HepG2 (cell line): ENCODE measurements around the gene MRPS5. TPM values are rescaled to one million over a fixed set of nuclear protein-coding genes. Genes with fewer than 3 reads are reported as not detected.

Experiments
- BCL6 ChIP-seq: IDR thresholded peaks from 2 replicates; pipeline ENCODE4 v1.6.1; 2016; ENCODE audit warnings: missing genetic modification reagents, missing compliant biosample characterization
- GRHL1 ChIP-seq: sonication (generic); formaldehyde crosslinking; conservative IDR thresholded peaks from 2 replicates; pipeline ENCODE4 v1.8.0; 2022; ENCODE audit warnings: missing genetic modification reagents
- KDM1A ChIP-seq: IDR thresholded peaks from 2 replicates; pipeline ENCODE4 v1.6.1; 2016; ENCODE audit warnings: missing compliant biosample characterization
- LBX2 ChIP-seq: sonication (generic); formaldehyde crosslinking; IDR thresholded peaks from 2 replicates; pipeline ENCODE4 v1.5.0; 2020; ENCODE audit warnings: missing genetic modification reagents, mild to moderate bottlenecking, borderline replicate concordance
- POLR2AphosphoS2 ChIP-seq: IDR thresholded peaks from 2 replicates; pipeline ENCODE4 v1.6.1; 2011; ENCODE audit warnings: low read depth, low read length, improper control_type of control experiment
- SMAD1 ChIP-seq: sonication (generic); formaldehyde crosslinking; IDR thresholded peaks from 2 replicates; pipeline ENCODE4 v1.4.0; 2020; ENCODE audit warnings: missing genetic modification reagents, low read depth, mild to moderate bottlenecking, borderline replicate concordance
- TMF1 ChIP-seq: sonication (generic); formaldehyde crosslinking; IDR thresholded peaks from 2 replicates; pipeline ENCODE4 v1.8.1; 2022; ENCODE audit warnings: low read depth, missing genetic modification reagents
- ZBTB44 ChIP-seq: sonication (generic); formaldehyde crosslinking; IDR thresholded peaks from 2 replicates; pipeline ENCODE4 v1.4.0; 2020; ENCODE audit warnings: missing genetic modification reagents
- ZNF138 ChIP-seq: sonication (generic); formaldehyde crosslinking; IDR thresholded peaks from 2 replicates; pipeline ENCODE4 v1.5.0; 2020; ENCODE audit warnings: mild to moderate bottlenecking, low read depth, missing genetic modification reagents
- ZNF24 ChIP-seq: fragments of 450-650 bp; IDR thresholded peaks from 2 replicates; pipeline ENCODE4 v1.6.1; 2017; ENCODE audit warnings: antibody characterized with exemption, mild to moderate bottlenecking
- ZNF292 ChIP-seq: sonication (generic); formaldehyde crosslinking; IDR thresholded peaks from 2 replicates; pipeline ENCODE4 v1.8.1; 2022; ENCODE audit warnings: mild to moderate bottlenecking, low read depth, missing genetic modification reagents, borderline replicate concordance
- ZNF503 ChIP-seq: sonication (generic); formaldehyde crosslinking; IDR thresholded peaks from 2 replicates; pipeline ENCODE4 v1.4.0; 2020; ENCODE audit warnings: missing genetic modification reagents
- ZNF557 ChIP-seq: sonication (generic); formaldehyde crosslinking; IDR thresholded peaks from 2 replicates; pipeline ENCODE4 v1.4.0; 2020; ENCODE audit warnings: missing genetic modification reagents
- ZNF737 ChIP-seq: sonication (generic); formaldehyde crosslinking; IDR thresholded peaks from 2 replicates; pipeline ENCODE4 v1.5.0; 2020; ENCODE audit warnings: missing genetic modification reagents, mild to moderate bottlenecking, borderline replicate concordance
- polyA plus RNA-seq, 8 experiments: library from polyadenylated mRNA; depleted of rRNA in 3 of 8; stranded (reverse) in 7 of 8; unstranded in 1 of 8; fragments of >200 nt; fragmentation: Illumina TruSeq in 4 of 8; extraction: Trizol in 4 of 8; gene quantifications; 2 replicates each; pipeline versions ENCODE4 v1.2.1 to v1.2.3, GENCODE V29; 2011 to 2016; ENCODE audit warnings: low read depth in 4 of 8, missing spikeins in 1 of 8, mixed read lengths in 1 of 8; ENCODE audit not compliant: insufficient read depth in 1 of 8
- total RNA-seq, 5 experiments: library from RNA; depleted of rRNA; stranded (reverse); fragments of >200 nt; fragmentation: Illumina TruSeq; extraction: Trizol; gene quantifications; 2 replicates each; pipeline ENCODE4 v1.2.3, GENCODE V29; 2016; ENCODE audit warnings: low read depth in 1 of 5
- TF ChIP-seq, protein P1 (sequence below): sonication (generic); formaldehyde crosslinking; IDR thresholded peaks from 2 replicates; pipeline ENCODE4 v1.8.0; 2022; ENCODE audit warnings: mild to moderate bottlenecking, missing genetic modification reagents, moderate library complexity
- TF ChIP-seq, protein P2 (sequence below): sonication (generic); formaldehyde crosslinking; IDR thresholded peaks from 2 replicates; pipeline ENCODE4 v1.5.1; 2020; ENCODE audit warnings: mild to moderate bottlenecking, missing genetic modification reagents
- TF ChIP-seq, protein P3 (sequence below): IDR thresholded peaks from 2 replicates; pipeline ENCODE4 v1.6.1; 2016; ENCODE audit warnings: mild to moderate bottlenecking

MRPS5 gene
- total and polyA plus RNA-seq, 2 of the 13 experiments (the other 11 are each of a cell fraction or from before 2014, with no cell fraction given) = 98.8 to 134 TPM

- peak; percentile 84 for TF ChIP-seq ZNF503
- TF ChIP-seq TMF1 (CRISPR knock-in tag) = peak; percentile 96
- TF ChIP-seq, protein P1, sequence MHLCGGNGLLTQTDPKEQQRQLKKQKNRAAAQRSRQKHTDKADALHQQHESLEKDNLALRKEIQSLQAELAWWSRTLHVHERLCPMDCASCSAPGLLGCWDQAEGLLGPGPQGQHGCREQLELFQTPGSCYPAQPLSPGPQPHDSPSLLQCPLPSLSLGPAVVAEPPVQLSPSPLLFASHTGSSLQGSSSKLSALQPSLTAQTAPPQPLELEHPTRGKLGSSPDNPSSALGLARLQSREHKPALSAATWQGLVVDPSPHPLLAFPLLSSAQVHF (CRISPR knock-in tag) = no peak
- no peak for TF ChIP-seq LBX2 (CRISPR knock-in tag)
- no peak for TF ChIP-seq POLR2AphosphoS2
- peak; percentile 95; the same call in 1 of the 2 replicates for TF ChIP-seq SMAD1
- 0 out of 2 replicates have a peak, but pooled peaks have one; percentile 73 for TF ChIP-seq ZNF557 (CRISPR knock-in tag)
- peak; percentile 32; the same call in 1 of the 2 replicates for TF ChIP-seq ZBTB44 (CRISPR knock-in tag)
- TF ChIP-seq ZNF292 = 0 out of 2 replicates have a peak, but pooled peaks have one; percentile 19
- TF ChIP-seq ZNF138 (CRISPR knock-in tag) = peak; percentile 89; the same call in 1 of the 2 replicates
- TF ChIP-seq, protein P2, sequence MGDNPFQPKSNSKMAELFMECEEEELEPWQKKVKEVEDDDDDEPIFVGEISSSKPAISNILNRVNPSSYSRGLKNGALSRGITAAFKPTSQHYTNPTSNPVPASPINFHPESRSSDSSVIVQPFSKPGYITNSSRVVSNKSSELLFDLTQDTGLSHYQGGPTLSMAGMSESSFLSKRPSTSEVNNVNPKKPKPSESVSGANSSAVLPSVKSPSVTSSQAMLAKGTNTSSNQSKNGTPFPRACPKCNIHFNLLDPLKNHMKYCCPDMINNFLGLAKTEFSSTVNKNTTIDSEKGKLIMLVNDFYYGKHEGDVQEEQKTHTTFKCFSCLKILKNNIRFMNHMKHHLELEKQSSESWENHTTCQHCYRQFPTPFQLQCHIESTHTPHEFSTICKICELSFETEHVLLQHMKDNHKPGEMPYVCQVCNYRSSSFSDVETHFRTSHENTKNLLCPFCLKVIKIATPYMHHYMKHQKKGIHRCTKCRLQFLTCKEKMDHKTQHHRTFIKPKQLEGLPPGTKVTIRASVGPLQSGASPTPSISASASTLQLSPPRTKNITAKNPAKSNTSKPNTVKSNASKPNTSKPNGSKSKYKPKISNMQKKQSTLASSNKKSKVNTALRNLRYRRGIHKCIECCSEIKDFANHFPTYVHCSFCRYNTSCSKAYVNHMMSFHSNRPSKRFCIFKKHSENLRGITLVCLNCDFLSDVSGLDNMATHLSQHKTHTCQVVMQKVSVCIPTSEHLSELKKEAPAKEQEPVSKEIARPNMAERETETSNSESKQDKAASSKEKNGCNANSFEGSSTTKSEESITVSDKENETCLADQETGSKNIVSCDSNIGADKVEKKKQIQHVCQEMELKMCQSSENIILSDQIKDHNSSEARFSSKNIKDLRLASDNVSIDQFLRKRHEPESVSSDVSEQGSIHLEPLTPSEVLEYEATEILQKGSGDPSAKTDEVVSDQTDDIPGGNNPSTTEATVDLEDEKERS (CRISPR knock-in tag) = peak; percentile 94
- no peak for TF ChIP-seq ZNF737 (CRISPR knock-in tag)
- TF ChIP-seq, protein P3, sequence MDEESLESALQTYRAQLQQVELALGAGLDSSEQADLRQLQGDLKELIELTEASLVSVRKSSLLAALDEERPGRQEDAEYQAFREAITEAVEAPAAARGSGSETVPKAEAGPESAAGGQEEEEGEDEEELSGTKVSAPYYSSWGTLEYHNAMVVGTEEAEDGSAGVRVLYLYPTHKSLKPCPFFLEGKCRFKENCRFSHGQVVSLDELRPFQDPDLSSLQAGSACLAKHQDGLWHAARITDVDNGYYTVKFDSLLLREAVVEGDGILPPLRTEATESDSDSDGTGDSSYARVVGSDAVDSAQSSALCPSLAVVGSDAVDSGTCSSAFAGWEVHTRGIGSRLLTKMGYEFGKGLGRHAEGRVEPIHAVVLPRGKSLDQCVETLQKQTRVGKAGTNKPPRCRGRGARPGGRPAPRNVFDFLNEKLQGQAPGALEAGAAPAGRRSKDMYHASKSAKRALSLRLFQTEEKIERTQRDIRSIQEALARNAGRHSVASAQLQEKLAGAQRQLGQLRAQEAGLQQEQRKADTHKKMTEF = peak; percentile 90
- peak; percentile 33 for TF ChIP-seq BCL6 (CRISPR knock-in tag)
- TF ChIP-seq ZNF24 = no peak
- TF ChIP-seq KDM1A (CRISPR knock-in tag) = peak; percentile 90
- TF ChIP-seq GRHL1 (CRISPR knock-in tag) = no peak
Observed at GRCh38 chr2:95121407-95122196, at the start of gene MRPS5 (continued).
